WTC11 (cell line): ENCODE measurements around the gene TBC1D24.

Experiments
- CREB1 ChIP-seq: sonication (generic); formaldehyde crosslinking; IDR thresholded peaks from 2 replicates; pipeline ENCODE4 v1.8.0; 2023; ENCODE audit warnings: mild to moderate bottlenecking, missing genetic modification reagents
- CREM ChIP-seq: sonication (generic); formaldehyde crosslinking; IDR thresholded peaks from 2 replicates; pipeline ENCODE4 v1.8.1; 2022; ENCODE audit warnings: mild to moderate bottlenecking, missing genetic modification reagents, moderate library complexity
- ELF4 ChIP-seq: sonication (generic); formaldehyde crosslinking; IDR thresholded peaks from 2 replicates; pipeline ENCODE4 v1.8.1; 2022; ENCODE audit warnings: low read depth, mild to moderate bottlenecking, moderate library complexity, missing genetic modification reagents
- ESRRA ChIP-seq: sonication (generic); formaldehyde crosslinking; IDR thresholded peaks from 2 replicates; pipeline ENCODE4 v1.8.1; 2022; ENCODE audit warnings: mild to moderate bottlenecking, missing genetic modification reagents, borderline replicate concordance
- ETV6 ChIP-seq: sonication (generic); formaldehyde crosslinking; IDR thresholded peaks from 2 replicates; pipeline ENCODE4 v1.8.1; 2022; ENCODE audit warnings: mild to moderate bottlenecking, missing genetic modification reagents
- FOXJ3 ChIP-seq: sonication (generic); formaldehyde crosslinking; IDR thresholded peaks from 2 replicates; pipeline ENCODE4 v1.9.0; 2021; ENCODE audit warnings: missing genetic modification reagents, mild to moderate bottlenecking, borderline replicate concordance
- GTF2I ChIP-seq: fragments of 250-450 bp; sonication (Bioruptor Pico); conservative IDR thresholded peaks from 2 replicates; pipeline ENCODE4 v1.4.0; 2021; ENCODE audit warnings: mild to moderate bottlenecking
- JUN ChIP-seq: sonication (generic); formaldehyde crosslinking; IDR thresholded peaks from 2 replicates; pipeline ENCODE4 v1.8.0; 2023; ENCODE audit warnings: mild to moderate bottlenecking, missing genetic modification reagents
- RELA ChIP-seq: sonication (generic); formaldehyde crosslinking; IDR thresholded peaks from 2 replicates; pipeline ENCODE4 v1.8.1; 2022; ENCODE audit warnings: missing genetic modification reagents, mild to moderate bottlenecking, borderline replicate concordance
- ZNF121 ChIP-seq: sonication (generic); formaldehyde crosslinking; IDR thresholded peaks from 2 replicates; pipeline ENCODE4 v1.8.0; 2023; ENCODE audit warnings: missing genetic modification reagents
- TF ChIP-seq, protein P1 (sequence below): fragments of 200-600 bp; IDR thresholded peaks from 2 replicates; pipeline ENCODE4 v1.8.0; 2022; ENCODE audit warnings: antibody characterized with exemption
- TF ChIP-seq, protein P2 (sequence below): sonication (generic); formaldehyde crosslinking; IDR thresholded peaks from 2 replicates; pipeline ENCODE4 v1.8.0; 2022; ENCODE audit warnings: mild to moderate bottlenecking, missing genetic modification reagents
- TF ChIP-seq, protein P3 (sequence below): sonication (generic); formaldehyde crosslinking; IDR thresholded peaks from 2 replicates; pipeline ENCODE4 v1.8.0; 2023; ENCODE audit warnings: mild to moderate bottlenecking, missing genetic modification reagents

DNA sequence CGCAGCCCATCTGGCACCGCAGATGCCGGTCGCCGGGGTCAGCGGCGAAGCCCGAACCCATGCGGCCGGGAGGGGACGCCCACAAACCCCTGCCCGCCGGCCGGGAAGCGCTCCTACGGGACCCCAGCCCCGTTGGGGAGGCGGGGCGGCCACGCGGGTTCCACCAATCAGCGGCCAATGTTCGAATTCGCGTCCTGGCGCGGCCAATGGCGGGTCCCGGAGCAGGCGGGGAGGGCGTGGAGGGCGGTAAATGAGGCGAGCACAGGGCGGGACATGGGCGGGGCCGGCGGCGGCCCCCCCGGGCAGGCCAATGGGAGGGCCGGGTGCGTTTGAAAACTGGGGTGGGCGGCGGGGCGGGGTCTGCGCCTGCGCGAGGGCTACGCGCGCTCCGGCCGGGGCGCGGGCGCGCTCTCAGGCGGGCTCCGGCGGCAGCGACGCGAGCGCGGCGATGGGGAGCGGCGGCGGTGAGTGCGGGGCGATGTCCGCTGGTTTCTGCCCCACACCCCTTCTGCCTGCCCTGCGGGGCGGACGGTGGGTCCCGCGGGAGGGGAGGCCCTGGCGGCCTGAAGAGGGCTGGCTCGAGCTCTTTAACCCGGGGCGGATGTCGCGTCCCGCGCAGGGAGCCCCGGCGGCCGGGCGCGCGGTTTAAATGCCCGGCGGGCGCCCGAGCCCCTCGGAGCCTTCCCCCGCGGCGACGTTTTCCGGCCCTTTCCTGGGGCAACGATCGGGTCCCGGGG, 45.7 kb upstream of the TBC1D24 start, which contains the start of gene CCNF:
- no peak for TF ChIP-seq ZNF121 (CRISPR knock-in tag)
- no peak for TF ChIP-seq ESRRA (CRISPR knock-in tag)
- TF ChIP-seq, protein P1, sequence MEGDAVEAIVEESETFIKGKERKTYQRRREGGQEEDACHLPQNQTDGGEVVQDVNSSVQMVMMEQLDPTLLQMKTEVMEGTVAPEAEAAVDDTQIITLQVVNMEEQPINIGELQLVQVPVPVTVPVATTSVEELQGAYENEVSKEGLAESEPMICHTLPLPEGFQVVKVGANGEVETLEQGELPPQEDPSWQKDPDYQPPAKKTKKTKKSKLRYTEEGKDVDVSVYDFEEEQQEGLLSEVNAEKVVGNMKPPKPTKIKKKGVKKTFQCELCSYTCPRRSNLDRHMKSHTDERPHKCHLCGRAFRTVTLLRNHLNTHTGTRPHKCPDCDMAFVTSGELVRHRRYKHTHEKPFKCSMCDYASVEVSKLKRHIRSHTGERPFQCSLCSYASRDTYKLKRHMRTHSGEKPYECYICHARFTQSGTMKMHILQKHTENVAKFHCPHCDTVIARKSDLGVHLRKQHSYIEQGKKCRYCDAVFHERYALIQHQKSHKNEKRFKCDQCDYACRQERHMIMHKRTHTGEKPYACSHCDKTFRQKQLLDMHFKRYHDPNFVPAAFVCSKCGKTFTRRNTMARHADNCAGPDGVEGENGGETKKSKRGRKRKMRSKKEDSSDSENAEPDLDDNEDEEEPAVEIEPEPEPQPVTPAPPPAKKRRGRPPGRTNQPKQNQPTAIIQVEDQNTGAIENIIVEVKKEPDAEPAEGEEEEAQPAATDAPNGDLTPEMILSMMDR = no peak
- no peak for TF ChIP-seq FOXJ3
- TF ChIP-seq CREM (CRISPR knock-in tag) = 0 out of 2 replicates have a peak, but pooled peaks have one; percentile 74
- peak; percentile 95; the same call in 1 of the 2 replicates for TF ChIP-seq ELF4 (CRISPR knock-in tag)
- TF ChIP-seq ETV6 (CRISPR knock-in tag) = peak; percentile 88; the same call in 1 of the 2 replicates
- peak; percentile 83; the same call in 1 of the 2 replicates for TF ChIP-seq JUN
- TF ChIP-seq RELA (CRISPR knock-in tag) = no peak
- peak; percentile 88; the same call in 1 of the 2 replicates for TF ChIP-seq CREB1 (CRISPR knock-in tag)
- no peak for TF ChIP-seq GTF2I (CRISPR knock-in tag)
- TF ChIP-seq, protein P2, sequence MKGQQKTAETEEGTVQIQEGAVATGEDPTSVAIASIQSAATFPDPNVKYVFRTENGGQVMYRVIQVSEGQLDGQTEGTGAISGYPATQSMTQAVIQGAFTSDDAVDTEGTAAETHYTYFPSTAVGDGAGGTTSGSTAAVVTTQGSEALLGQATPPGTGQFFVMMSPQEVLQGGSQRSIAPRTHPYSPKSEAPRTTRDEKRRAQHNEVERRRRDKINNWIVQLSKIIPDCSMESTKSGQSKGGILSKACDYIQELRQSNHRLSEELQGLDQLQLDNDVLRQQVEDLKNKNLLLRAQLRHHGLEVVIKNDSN (CRISPR knock-in tag) = peak; percentile 77
- TF ChIP-seq, protein P3, sequence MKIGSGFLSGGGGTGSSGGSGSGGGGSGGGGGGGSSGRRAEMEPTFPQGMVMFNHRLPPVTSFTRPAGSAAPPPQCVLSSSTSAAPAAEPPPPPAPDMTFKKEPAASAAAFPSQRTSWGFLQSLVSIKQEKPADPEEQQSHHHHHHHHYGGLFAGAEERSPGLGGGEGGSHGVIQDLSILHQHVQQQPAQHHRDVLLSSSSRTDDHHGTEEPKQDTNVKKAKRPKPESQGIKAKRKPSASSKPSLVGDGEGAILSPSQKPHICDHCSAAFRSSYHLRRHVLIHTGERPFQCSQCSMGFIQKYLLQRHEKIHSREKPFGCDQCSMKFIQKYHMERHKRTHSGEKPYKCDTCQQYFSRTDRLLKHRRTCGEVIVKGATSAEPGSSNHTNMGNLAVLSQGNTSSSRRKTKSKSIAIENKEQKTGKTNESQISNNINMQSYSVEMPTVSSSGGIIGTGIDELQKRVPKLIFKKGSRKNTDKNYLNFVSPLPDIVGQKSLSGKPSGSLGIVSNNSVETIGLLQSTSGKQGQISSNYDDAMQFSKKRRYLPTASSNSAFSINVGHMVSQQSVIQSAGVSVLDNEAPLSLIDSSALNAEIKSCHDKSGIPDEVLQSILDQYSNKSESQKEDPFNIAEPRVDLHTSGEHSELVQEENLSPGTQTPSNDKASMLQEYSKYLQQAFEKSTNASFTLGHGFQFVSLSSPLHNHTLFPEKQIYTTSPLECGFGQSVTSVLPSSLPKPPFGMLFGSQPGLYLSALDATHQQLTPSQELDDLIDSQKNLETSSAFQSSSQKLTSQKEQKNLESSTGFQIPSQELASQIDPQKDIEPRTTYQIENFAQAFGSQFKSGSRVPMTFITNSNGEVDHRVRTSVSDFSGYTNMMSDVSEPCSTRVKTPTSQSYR (CRISPR knock-in tag) = peak; percentile 94; the same call in 1 of the 2 replicates
